Astrocyte of the cerebellum (primary cell): ENCODE results near the gene DIP2A.

Source experiments
- DNase-seq: peaks from one replicate; pipeline ENCODE4 v3.0.0-alpha.2; 2011; ENCODE audit warnings: low read depth
- H3K4me3 ChIP-seq: 2 replicates; pipeline ENCODE4 v1.5.1; 2011; ENCODE audit warnings: mild to moderate bottlenecking, low read depth, low read length, moderate library complexity
- in situ Hi-C: cut with HindIII; loops from 2 replicates; pipeline ENCODE4 v1.10.0; 2017; ENCODE audit warnings: low sequenced_read_pairs
- TF ChIP-seq, protein P1 (sequence below): IDR thresholded peaks from 2 replicates; pipeline ENCODE4 v1.5.1; 2012; ENCODE audit warnings: low read length, low read depth, moderate library complexity, mild to moderate bottlenecking; ENCODE audit errors: missing control alignments

Gene DIP2A

DNA sequence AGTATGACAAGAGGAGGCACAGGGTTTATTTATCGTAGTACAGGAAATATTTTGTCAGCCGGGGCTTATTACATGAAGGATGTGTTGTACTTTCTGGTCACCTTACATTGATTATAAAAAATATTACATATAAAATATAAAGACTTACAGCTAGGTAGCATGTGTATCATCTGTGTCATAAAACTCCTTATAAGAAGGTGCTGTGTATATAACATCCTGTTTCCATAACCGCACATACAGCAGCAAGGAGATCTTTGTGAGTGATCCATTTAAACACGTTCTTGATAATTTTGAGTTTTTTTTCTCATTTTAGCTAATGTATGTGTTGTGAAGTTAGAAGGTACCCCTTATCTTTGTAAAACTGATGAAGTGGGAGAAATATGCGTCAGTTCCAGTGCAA, 86.1 kb downstream of the DIP2A start:
- no peak overlapping the region for H3K4me3 ChIP-seq
- no peak for DNase-seq
- TF ChIP-seq, protein P1, sequence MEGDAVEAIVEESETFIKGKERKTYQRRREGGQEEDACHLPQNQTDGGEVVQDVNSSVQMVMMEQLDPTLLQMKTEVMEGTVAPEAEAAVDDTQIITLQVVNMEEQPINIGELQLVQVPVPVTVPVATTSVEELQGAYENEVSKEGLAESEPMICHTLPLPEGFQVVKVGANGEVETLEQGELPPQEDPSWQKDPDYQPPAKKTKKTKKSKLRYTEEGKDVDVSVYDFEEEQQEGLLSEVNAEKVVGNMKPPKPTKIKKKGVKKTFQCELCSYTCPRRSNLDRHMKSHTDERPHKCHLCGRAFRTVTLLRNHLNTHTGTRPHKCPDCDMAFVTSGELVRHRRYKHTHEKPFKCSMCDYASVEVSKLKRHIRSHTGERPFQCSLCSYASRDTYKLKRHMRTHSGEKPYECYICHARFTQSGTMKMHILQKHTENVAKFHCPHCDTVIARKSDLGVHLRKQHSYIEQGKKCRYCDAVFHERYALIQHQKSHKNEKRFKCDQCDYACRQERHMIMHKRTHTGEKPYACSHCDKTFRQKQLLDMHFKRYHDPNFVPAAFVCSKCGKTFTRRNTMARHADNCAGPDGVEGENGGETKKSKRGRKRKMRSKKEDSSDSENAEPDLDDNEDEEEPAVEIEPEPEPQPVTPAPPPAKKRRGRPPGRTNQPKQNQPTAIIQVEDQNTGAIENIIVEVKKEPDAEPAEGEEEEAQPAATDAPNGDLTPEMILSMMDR: no peak
- in situ Hi-C loops: no loop called here

DNA sequence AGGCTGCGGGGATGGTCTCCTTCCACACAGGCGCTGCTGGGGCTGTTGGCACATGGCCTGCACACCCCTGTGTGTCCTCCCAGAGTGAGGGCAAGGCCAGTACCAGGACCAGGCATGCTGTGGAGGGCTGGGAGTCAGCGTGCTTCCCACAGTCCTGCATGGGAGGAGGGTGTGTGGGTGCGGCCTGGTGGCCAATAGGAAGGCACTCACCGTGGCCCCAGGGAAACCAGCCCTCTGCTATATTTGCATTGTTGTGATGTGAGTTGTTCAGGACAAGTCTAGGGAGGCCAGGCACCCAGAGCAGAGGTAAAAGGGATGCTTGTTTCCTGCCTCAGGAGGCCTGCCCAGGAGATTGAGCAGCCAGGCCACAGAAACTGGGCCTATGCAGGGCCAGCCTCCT, 86.7 kb downstream of the DIP2A start:
- DNase-seq: no peak
- TF ChIP-seq, protein P1: no peak
- no peak overlapping the region for H3K4me3 ChIP-seq
- in situ Hi-C loops: no loop called here

DNA sequence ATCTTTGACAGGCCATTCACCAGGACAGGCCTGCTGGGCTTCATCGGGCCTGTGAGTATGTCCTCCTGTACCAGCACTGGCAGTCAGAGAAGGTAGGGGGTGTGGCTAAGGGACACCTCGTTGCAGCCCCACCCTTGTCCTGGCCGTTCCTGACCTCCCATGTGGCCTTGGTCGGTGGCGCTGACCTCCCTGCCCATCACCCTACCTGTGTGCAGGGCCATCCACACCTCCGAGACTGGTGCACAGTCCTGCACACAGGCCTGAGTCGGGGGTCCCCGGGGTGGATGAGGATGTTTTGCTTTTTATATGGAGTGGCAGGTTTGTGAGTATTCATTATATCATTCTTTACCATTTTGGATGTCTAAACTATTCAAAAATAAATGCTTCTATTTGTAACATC, 87.2 kb downstream of the DIP2A start:
- H3K4me3 ChIP-seq: no peak overlapping the region
- in situ Hi-C loops: no loop called here
- no peak for DNase-seq
- TF ChIP-seq, protein P1: no peak

DNA sequence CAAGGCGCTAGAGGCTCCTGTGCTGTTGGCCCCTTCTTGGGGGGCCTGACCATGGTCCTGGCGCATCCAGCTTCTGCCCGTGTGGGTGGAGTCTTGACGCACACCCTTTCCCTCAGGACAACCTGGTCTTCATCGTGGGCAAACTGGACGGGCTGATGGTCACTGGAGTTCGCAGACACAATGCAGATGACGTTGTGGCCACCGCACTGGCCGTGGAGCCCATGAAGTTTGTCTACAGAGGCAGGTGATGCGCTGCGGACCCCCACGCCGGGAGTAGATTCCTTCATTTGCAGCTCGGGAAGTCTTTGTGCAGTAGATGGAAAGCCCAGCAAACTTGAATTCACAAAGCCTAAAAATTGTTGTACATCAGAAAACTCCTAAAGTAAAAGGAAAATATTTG, 88.1 kb downstream of the DIP2A start:
- TF ChIP-seq, protein P1: no peak
- H3K4me3 ChIP-seq: no peak overlapping the region
- no peak for DNase-seq
- in situ Hi-C loops: no loop called here

DNA sequence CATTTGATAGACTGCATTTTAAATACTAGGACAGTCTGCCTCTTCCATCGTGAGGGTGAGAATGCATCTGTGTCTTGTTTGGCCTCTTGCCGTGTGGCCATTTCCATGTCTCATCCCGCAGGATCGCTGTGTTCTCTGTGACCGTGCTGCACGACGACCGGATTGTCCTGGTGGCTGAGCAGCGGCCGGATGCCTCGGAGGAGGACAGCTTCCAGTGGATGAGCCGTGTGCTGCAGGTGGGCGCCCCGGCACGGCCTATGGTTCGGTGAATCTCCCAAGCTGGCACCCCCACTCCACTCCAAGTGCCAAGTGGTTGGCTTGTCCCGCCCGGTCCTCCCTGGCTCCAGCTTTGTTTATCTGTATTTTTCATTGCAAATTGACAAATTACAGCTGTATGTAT, 91.0 kb downstream of the DIP2A start:
- in situ Hi-C loops: no loop called here
- TF ChIP-seq, protein P1: no peak

DNA sequence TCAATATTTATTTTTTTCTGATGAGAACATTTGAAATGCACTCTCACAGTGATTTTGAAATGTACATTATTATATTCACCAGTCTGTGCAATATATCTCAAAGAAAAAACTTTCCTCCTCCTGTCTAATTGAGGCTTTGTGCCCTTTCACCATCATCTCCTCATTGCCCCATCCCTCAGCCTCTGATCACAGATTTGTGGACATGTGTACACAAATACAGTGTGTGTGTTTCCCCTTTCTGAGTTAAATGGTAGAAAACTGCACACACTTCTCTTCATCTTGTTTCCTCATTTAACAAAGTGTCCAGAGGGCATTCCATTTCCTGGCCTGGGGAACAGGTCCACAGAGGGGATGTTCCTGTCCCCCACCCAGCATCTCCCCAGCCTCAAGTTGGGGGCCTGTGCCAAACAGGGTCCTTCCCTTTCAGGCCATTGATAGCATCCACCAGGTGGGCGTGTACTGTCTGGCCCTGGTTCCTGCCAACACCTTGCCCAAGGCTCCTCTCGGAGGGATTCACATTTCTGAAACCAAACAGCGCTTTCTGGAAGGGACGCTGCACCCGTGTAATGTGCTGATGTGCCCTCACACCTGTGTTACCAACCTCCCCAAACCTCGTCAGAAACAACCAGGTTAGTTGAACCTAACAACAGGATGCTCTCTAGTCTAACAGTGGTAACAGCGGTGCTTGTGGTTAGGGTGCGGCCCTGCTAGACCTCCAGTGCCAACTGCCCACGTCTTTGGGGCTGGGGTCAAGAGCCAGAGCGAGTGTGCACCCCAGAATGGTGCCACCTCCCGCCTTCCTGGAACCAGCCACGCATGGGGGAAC, 91.6 kb downstream of the DIP2A start:
- in situ Hi-C loops: no loop called here
- TF ChIP-seq, protein P1: no peak
- no peak overlapping the region for H3K4me3 ChIP-seq
- no peak for DNase-seq

More for the DNA sequence above, 91.0 kb downstream of the DIP2A start:
- H3K4me3 ChIP-seq: no peak overlapping the region
- DNase-seq: no peak
